ENCODE results near the gene DOC2A.

Gene DOC2A

GRCh38 chr16:29995911-29996765, 14.7 kb downstream of the DOC2A start, which contains the start of gene INO80E:
INO80E (plus strand) TSS chr16:29996241; CDS start chr16:29996311, 70 bp downstream.
- peak within 1 kb of the TSS; percentile 80 to 99 (median 93) for H3K9ac ChIP-seq
- peak within 1 kb of the TSS; percentile 72 to 95 (median 86) for H3K4me3 ChIP-seq
- H3K4me1 ChIP-seq: peaks cover 55 to 77% (median 68%) of the 10 kb centered on the region in 10 experiments
- peak within 1 kb of the TSS; percentile 58 to 99 (median 96) for H3K27ac ChIP-seq
- H3K9me3 ChIP-seq (replicated peaks in 1 of 11): no peaks in the 10 kb centered on the region
- peak within 1 kb of the TSS; percentile 90 to 98 (median 94) for H3K4me2 ChIP-seq
- peaks cover 0 to 54% (median 15%) of the 10 kb centered on the region in 11 experiments; a peak in 17 of 22 replicates for H4K20me1 ChIP-seq
- peaks cover 24 to 44% (median 35%) of the 10 kb centered on the region in 11 experiments for H3K36me3 ChIP-seq
- TF ChIP-seq Cebpa-rat (IDR thresholded peaks at IDR 0.05): no peak
- no peaks in the 10 kb centered on the region for H3K27me3 ChIP-seq

DNA sequence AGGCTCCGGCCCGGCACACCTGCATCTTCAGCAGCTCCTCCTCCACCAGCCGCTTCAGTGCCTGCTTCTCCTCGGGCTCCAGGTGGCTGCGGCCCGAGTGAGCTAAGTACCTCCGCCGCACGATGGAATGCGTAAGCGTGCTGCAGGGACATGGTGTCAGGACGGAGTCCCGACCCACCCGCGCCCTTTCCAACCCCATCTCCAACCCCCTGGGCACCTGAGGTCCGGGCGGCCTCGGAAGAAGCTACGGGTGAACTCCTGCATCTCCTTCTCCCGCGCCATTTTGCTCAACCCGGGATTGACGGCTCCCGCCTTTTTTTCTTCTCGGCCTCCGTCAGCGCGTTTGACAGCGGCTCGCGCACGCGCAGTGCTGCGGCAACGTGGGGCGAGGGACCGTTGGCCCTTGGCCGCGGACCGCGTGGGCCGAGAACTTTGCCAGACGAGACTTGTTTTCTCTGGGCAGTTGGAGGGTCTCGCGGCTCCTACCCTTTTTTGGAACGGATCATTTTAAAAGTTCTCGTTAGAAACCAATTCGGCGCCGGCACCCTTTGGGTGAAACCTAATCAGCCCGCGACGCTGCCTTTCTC, 15.4 kb downstream of the DOC2A start, which contains the start of gene HIRIP3:
Gene HIRIP3, minus strand, starts transcription at position 294 of the 587 bp plus-strand sequence. Its CDS starts 12 bp downstream, at position 282.
- H3K36me3 ChIP-seq: peaks cover 31 to 52% (median 42%) of the 10 kb centered on the region in 11 experiments
- peak within 1 kb of the TSS; percentile 80 to 99 (median 93) for H3K9ac ChIP-seq
- no peaks in the 10 kb centered on the region for H3K9me3 ChIP-seq (replicated peaks in 1 of 11)
- TF ChIP-seq Cebpa-rat (IDR thresholded peaks at IDR 0.05): no peak
- H3K4me3 ChIP-seq: peak within 1 kb of the TSS; percentile 72 to 95 (median 86)
- peak within 1 kb of the TSS; percentile 90 to 98 (median 94) for H3K4me2 ChIP-seq
- peak within 1 kb of the TSS; percentile 58 to 99 (median 96) for H3K27ac ChIP-seq
- H4K20me1 ChIP-seq: peaks cover 0 to 53% (median 12%) of the 10 kb centered on the region in 11 experiments; a peak in 17 of 22 replicates
- no peaks in the 10 kb centered on the region for H3K27me3 ChIP-seq
- H3K4me1 ChIP-seq: peaks cover 47 to 70% (median 61%) of the 10 kb centered on the region in 10 experiments

GRCh38 chr16:29994600-29995323, 16.1 kb downstream of the DOC2A start:
- peaks cover 37 to 58% (median 49%) of the 10 kb centered on the region in 11 experiments for H3K36me3 ChIP-seq
- H4K20me1 ChIP-seq: peaks cover 0 to 46% (median 7%) of the 10 kb centered on the region in 11 experiments; a peak in 12 of 22 replicates
- H3K9ac ChIP-seq: peak overlapping the region; percentile 80 to 99 (median 93)
- no peak for TF ChIP-seq Cebpa-rat (IDR thresholded peaks at IDR 0.05)
- peak overlapping the region; percentile 72 to 95 (median 86) for H3K4me3 ChIP-seq
- peak overlapping the region; percentile 58 to 99 (median 96); a peak in 21 of 22 replicates for H3K27ac ChIP-seq
- no peaks in the 10 kb centered on the region for H3K27me3 ChIP-seq
- H3K9me3 ChIP-seq (replicated peaks in 1 of 11): no peaks in the 10 kb centered on the region
- peak overlapping the region; percentile 90 to 97 (median 94) for H3K4me2 ChIP-seq
- H3K4me1 ChIP-seq: peaks cover 43 to 64% (median 55%) of the 10 kb centered on the region in 10 experiments

- Histone ChIP-seq H4K20me1 (peaks cover 0 to 47% (median 6%) of the 10 kb centered on the region in 11 experiments; a peak in 8 of 22 replicates), H3K9ac (peak overlapping the region; percentile 80 to 99 (median 93)), H3K27ac (peak overlapping the region in 9 of 11 experiments; percentile 92 to 99 (median 97); a peak in 17 of 22 replicates), H3K36me3 (peaks cover 44 to 65% (median 56%) of the 10 kb centered on the region in 11 experiments), H3K27me3 (no peaks in the 10 kb centered on the region), H3K9me3 (replicated peaks in 1 of 11) (no peaks in the 10 kb centered on the region), H3K4me1 (peaks cover 43 to 56% (median 48%) of the 10 kb centered on the region in 10 experiments), H3K4me3 (peak overlapping the region; percentile 72 to 95 (median 86)), H3K4me2 (peak overlapping the region; percentile 90 to 97 (median 94))
- TF ChIP-seq Cebpa-rat (IDR thresholded peaks at IDR 0.05): no peak
These were observed 16.8 kb downstream of the DOC2A start for GRCh38 chr16:29993903-29994599.

DNA sequence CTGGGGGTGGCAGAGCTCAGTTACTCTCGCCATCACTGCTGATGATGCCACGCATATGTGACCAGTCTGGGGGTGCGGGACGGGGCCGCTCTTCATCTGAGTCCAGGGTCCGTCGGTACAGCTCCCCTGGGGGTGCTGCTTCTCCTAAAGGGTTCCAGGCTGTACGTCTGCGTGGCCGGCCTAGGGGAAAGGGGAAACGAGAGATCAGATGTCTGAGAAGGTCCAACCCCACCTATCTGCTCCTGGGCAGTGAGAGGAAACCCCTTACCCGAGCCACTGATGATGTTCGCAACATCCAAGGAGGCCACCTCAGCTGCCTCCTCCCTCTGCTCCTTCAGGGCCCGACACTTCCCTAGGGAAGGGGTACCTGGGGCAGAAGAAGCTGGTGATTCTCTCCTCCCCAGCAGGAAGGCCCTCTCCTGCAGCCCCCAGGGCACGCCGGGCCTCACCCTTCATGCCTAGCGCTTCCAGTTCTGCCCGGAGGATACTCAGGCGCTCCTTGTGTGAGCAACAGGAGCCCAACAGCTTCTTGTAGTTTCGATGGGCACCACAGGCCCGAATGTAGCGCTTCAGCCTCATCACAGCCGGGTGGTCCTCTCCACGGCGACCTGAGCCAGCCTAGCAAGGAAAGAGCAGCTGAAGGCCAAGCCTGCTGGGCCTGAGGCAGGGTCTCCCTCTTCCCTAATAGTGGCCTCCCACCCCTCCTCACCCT, 17.5 kb downstream of the DOC2A start:
- H3K9ac ChIP-seq: peak overlapping the region; percentile 80 to 99 (median 93); a peak in 21 of 22 replicates
- peak overlapping the region in 6 of 10 experiments; percentile 84 to 95 (median 90); a peak in 10 of 20 replicates for H3K4me3 ChIP-seq
- H4K20me1 ChIP-seq: peaks cover 0 to 54% (median 12%) of the 10 kb centered on the region in 11 experiments; a peak in 11 of 22 replicates
- peaks cover 51 to 70% (median 61%) of the 10 kb centered on the region in 11 experiments for H3K36me3 ChIP-seq
- H3K27ac ChIP-seq: peak overlapping the region in 9 of 11 experiments; percentile 92 to 99 (median 97); a peak in 15 of 22 replicates
- peaks cover 39 to 49% (median 43%) of the 10 kb centered on the region in 10 experiments for H3K4me1 ChIP-seq
- H3K4me2 ChIP-seq: peak overlapping the region; percentile 90 to 97 (median 94)
- TF ChIP-seq Cebpa-rat (IDR thresholded peaks at IDR 0.05): no peak
- H3K9me3 ChIP-seq (replicated peaks in 1 of 11): no peaks in the 10 kb centered on the region
- H3K27me3 ChIP-seq: no peaks in the 10 kb centered on the region

DNA sequence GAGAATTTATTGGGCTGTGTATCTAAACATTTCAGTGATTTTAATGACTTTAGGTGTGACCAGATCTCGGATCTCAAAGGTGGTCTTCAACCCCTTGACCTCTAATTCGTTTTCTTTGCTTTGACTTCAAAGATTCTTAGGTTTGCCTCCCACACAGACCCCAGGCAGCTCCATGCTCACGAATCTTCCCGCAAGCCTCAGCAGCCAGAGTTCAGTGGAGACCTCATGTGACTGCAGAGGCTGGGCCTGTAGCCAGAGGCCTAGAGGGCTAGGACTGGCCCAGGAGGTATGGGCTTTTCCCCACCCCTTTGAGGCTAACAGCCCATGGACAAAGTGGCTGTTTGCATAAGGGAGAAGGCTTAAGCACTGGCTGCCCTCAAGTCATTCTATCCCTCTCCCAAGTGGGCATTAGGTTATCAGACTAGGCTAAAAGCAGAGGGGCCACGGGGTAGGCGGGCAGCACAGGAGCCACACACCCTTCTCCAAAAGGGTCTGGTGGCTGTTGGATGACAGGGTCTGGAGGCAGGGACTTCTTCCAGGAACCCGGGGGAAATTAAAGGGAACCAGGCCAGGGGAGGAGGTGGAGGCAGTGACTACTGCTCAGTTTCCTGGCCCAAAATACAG, 18.4 kb downstream of the DOC2A start:
- H3K4me3 ChIP-seq: no peak overlapping the region
- no peaks in the 10 kb centered on the region for H3K9me3 ChIP-seq (replicated peaks in 1 of 11)
- peaks cover 33 to 40% (median 38%) of the 10 kb centered on the region in 10 experiments for H3K4me1 ChIP-seq
- H3K9ac ChIP-seq: peak overlapping the region in 8 of 11 experiments; percentile 25 to 99 (median 90); a peak in 10 of 22 replicates
- peaks cover 60 to 70% (median 66%) of the 10 kb centered on the region in 11 experiments for H3K36me3 ChIP-seq
- H3K27me3 ChIP-seq: no peaks in the 10 kb centered on the region
- H4K20me1 ChIP-seq: peaks cover 0 to 63% (median 12%) of the 10 kb centered on the region in 11 experiments; a peak in 12 of 22 replicates
- peak overlapping the region in 3 of 11 experiments; percentile 90 to 97 (median 96); a peak in 3 of 22 replicates for H3K4me2 ChIP-seq
- H3K27ac ChIP-seq: peak overlapping the region in 1 of 11 experiments; percentile 99; a peak in 1 of 22 replicates
- no peak for TF ChIP-seq Cebpa-rat (IDR thresholded peaks at IDR 0.05)

- Histone ChIP-seq H4K20me1 (peaks cover 0 to 72% (median 12%) of the 10 kb centered on the region in 11 experiments; a peak in 12 of 22 replicates), H3K9me3 (replicated peaks in 1 of 11) (no peaks in the 10 kb centered on the region), H3K27ac (no peak overlapping the region), H3K4me3 (no peak overlapping the region), H3K4me2 (no peak overlapping the region), H3K4me1 (peaks cover 24 to 31% (median 29%) of the 10 kb centered on the region in 10 experiments), H3K9ac (peak overlapping the region in 1 of 11 experiments; percentile 8; a peak in 2 of 22 replicates), H3K27me3 (no peaks in the 10 kb centered on the region), H3K36me3 (peaks cover 70 to 76% (median 74%) of the 10 kb centered on the region in 11 experiments)
- TF ChIP-seq Cebpa-rat (IDR thresholded peaks at IDR 0.05): no peak
These were observed 19.3 kb downstream of the DOC2A start for GRCh38 chr16:29991571-29991904.

All from BLaER1 treated with 17β-estradiol and CSF1 and Interleukin-3, amounts not matched to agents 10 nM and 100 nM (cell line).